ENCODE measurements around the gene SLC6A12.

Gene SLC6A12

DNA sequence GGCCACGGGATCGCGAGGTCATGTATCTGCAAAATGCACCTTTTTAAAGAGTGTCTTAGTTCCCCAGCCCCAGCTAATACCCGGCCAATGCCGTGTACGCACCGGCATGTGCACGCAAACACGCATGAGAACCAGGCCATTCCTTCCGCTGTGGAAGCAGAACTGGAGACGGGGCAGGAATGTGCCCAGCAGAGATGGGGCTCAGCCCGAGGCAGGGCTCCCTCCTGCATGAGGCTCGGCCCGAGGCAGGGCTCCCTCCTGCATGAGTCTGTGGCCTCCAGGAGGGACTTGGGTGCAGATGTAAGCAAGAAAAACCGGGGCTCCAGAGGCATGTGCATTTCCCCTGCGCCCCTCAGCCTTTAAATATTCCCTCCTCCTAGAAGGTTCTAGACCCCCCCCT lies 38.2 kb downstream of the SLC6A12 start:
- DNase-seq: no peak

DNA sequence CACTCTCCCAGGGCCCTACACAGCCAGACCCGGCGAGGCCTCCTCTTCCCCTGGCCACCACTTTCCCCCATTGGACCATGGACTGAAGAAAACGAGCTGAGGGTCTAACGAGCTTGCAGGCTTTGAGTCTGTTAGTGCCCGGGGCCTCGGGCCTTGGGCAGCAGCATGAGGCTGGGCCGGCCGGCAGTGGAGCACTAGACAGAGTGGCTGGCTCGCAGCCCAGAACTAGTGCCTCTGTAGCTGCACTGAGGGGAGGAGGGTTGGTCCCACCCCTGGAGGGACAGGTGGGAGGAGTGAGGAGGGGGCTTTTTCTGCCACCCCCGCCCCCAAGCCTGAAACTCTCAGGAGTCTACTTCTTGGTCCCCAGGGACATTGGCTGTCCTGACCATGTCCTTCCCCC lies 38.7 kb downstream of the SLC6A12 start:
- DNase-seq: no peak

GRCh38 chr12:174596-174995 lies 39.4 kb downstream of the SLC6A12 start:
- no peak for DNase-seq

- DNase-seq: no peak
These were observed 39.8 kb downstream of the SLC6A12 start for GRCh38 chr12:174124-174523.

DNA sequence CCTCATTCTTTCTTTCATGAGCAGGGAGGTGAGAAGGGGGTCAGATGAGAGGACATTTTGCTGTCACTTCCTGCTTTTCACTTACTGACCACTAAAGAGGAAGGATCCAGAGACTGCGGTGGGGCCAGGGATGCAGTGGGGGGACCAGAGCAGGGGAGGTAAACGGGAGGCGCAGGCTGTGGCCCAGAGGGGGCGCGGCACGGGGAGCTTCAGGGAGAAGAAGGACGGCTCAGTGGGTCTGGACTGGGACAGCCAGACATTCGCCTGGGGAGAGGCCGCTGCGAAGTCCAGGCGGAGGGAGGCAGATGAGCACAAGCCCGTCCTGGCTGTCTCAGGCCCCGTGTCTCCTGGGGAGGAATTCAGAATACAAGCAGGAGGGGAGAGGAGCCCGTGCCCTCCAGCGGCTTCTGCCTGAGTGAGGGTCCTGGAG lies 41.2 kb downstream of the SLC6A12 start:
- no peak for DNase-seq

DNA sequence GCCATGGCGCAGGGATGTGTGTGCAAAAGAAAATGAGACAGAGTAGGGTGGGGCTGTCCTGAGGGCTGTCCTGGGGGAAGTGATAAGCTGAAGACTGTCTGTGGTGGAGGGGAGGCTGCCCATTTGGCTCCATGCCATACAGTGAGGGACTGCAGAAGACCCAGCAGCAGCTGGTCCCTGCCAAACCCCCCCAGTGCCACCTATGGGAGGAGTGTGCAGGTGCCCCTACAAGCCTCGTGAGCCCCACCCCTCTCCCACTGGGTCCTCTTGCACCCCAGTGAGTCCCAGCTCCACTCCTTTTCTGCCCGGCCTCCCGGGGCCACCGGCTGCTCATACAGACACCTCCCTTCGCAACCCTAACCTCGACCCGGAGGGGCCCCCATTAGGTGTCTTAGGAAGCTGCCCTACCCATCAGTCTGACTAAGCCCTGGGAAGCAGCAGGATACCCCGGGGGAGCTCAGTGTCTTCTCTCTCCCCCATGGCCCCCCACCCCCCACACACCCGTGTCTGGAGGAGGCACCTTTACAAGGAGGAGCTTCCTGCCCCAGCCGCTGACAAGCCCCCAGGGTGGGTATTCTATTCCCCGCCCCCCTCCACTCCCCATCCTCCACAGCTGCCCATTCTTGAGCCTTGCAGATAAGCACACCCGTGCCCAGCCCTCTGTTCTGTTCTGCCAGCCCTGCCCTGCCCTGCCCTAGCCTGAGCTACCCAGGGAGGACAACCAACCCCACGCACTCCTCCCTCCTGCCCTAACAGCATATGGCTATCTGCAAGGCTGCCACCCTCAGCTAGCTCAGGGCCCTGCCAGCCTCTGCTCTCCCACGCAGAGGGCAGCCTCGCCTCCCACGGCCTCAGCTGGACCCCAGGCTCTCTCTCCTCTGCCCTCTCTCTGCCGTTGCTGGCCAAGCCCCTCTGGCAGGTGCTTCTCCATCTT lies 41.9 kb downstream of the SLC6A12 start:
- no peak for DNase-seq

DNA sequence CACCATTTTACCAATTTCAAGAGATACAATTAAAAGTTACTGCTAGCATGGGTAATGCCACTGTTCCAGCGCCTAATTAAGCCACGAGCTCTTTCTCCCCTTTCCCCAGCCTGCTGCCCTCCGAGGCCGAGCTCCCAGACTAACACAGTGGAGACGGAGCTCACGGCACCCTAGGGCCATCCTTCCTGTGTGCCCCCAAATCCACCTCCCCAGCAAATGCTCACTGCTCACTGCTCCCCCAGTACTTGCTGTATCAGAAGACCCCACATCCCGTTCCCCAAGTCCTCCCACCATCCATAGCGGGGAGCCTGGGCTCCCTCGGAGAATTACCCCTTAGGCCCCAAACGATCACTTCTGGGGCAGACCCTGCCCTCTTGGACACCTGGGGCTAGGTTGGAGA lies 42.7 kb downstream of the SLC6A12 start:
- no peak for DNase-seq

DNA sequence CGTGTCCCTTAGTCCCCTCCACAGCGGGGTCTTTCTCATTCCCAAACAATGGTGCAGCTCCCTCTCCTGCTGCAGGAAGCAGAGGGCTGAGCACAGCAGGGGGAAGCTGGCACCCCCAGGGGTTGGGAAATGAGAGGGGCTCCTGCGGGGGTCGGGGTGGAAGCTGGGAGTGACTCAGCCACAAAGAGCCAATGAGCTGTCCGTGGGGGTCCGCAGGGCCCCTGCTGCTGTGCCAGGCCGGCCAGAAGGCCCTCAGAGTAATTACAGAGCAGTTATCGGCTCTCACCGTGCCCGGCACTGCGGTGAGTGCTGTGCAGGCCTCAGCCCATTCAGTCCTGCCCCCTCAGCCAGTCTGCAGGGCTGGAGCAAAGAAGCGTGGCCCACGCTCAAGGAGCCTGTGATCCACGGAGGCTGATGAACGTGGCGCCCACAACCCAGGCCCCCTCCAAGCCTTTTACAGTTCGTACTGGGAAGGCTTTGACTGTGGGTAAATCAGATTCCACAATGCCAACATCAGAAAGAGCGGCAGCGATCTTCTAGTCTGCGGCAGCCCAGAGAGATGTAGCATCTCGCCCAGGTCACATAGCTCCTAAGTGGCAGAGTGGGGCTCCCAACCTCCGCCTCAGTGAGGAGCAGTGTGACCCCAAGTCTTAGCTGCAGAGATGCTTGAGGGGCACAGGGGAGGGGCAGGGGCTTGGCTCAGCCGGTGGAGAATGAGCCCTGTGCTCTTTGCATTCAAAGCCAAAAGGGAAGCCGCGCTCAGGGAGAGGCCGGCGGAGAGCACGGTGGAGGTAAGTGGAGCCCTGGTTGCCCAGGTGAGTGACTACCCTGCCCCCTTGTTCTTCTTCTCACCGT lies 43.4 kb downstream of the SLC6A12 start:
- DNase-seq: no peak

- no peak for DNase-seq
These were observed 44.2 kb downstream of the SLC6A12 start for GRCh38 chr12:169528-170370.

DNA sequence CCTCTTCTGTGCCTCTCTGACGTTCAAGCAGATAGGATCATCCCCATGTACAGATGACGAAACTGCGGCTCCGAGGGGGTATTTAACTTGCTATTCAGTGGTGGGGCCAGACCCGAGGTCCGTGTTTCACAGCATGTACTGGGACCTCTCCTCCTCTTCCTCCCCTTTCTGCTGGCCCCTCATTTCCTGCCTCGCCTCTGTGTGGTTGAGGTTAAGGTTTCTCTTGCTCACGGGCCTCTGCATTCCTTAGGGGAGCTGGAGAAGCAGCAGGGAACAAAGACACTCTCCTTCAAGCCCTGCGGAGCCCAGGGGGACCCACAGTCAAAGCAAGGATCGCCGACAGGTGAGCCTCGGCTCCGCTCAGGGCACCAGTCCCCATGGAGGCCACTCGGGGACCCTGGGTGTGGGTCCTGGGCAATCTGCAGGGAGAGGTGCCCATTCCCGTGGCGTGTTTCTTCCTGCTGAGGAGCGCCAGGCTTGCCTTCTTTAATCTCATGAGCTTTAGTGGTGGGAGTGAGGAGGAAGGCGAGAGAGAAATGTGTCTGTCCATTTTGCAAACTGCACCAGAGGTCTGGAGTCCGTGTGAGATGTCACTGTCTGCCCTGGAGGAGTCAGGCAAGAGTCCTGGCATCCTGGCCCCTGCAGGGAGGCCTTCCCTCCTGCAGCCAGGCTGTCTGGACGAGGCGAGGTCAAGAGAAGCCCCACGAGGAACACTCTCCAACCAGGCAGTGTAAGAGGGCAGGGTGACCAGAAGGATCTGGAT lies 45.0 kb downstream of the SLC6A12 start:
- DNase-seq: no peak

DNA sequence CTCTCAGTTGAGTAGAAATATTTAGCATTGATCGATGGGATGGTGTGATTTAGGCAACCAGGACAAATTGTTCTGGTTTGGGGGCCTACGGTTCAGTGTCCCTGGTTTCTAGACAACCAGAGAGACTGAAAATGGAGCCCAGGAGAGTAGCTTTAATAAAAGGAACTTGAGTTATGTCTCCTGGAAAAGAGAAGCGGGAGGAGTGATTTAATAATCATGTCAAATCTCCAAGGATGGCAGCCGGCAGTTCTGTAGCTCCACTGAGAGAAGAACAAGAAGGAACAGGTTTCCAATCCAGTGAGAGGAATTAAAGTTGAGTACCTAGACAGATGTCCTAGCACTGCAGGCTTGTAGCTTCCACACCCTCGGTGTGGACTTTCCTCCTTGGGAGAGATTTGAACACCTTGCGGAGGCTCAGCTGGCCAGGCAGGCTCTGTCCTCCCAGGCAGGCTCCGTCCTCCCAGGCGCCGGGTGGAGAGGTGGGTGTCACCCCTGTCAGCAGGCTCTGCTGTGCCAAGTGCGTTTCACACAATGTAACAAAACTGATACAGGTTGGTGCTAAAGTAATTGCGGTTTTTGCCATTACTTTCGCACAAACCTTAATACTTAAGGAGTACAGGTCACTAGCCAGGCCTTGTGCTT lies 45.9 kb downstream of the SLC6A12 start:
- no peak for DNase-seq

GRCh38 chr12:166425-167075 lies 47.4 kb downstream of the SLC6A12 start:
- DNase-seq: no peak

- no peak for DNase-seq
These were observed 48.0 kb downstream of the SLC6A12 start for GRCh38 chr12:165862-166368.

DNA sequence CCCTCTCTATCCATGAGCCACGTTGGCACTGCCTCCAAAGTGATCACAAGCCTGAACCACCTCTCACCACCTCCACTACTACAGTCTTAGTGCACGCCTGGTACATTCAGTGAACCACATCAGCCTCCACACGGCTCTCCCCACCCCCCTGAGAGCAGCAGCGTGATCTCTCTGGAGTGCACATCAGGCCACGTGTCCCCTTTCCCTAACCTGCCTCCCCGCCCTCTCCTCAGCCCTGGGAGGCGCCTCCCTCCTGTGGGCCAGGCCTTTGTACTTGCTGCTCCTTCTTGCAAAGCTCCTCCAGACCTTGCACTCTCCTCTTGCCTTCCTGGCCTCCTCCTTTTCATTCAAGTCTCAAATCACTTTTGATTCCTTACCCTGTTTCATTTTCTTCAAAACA lies 49.8 kb downstream of the SLC6A12 start:
- no peak for DNase-seq

DNA sequence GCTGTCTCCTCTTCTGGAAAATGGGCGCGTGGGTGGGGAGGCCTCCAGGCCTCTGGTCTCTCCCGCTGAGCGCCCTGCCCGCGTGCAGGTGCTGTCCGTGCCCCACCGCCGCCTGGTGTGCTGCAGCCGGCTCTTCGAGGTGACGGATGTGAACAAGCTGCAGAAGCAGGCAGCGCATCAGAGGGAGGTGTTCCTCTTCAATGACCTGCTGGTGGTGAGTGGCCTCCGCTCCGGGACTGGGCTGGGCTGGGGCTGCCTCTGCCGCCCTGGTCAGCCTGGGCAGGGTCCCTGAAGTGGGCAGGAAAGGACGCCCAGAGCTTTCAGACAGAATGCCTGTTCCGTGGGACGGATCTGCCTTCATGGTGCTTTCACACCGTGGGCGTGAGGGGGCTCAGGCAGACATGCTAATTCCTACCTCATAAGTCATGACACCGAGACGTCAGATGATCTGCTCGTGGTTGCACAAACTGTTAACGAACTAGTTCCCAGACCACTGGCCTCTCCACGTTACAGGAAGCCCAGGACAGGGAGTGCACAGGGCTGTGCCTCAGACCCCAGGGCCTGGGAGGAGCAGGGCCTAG lies 50.5 kb downstream of the SLC6A12 start:
- no peak for DNase-seq

- no peak for DNase-seq
These were observed 51.3 kb downstream of the SLC6A12 start for GRCh38 chr12:162467-163307.

- no peak for DNase-seq
These were observed 52.1 kb downstream of the SLC6A12 start for GRCh38 chr12:161823-162222.

- DNase-seq: no peak
These were observed 53.1 kb downstream of the SLC6A12 start for GRCh38 chr12:160858-161257.

DNA sequence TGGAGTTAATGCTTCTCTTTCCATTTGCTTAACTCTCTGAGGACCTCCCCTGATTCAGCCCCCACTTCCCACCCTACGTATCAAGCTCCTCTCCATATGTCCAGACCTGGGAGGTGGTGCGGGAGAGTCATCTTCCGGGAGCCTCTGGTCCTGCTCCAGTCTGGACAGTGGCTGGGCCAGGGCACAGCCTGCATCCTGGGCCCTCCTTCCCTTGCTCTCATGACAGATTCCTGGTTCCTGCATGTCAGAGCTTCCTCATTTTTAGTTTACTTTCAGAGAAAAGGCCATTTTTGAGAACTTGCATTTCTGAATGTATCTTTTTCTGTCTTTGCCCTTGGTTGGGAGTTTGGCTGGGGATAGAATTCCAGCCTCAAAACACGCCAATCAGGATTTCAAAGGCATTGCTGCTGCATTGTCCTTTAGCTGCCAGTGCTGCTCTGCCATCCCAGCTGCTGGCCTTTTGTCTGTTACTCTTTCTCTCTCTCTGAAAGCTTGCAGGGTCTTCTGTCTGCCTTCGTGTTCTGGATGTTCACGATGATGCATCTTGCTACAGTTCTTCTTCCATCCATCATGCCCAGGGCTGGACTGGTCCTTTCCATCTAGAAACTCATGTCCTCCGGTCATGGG lies 54.7 kb downstream of the SLC6A12 start:
- no peak for DNase-seq

All from kidney glomerular epithelial cell (primary cell).